PC-9 (cell line): Measurements from ENCODE around the gene CNOT10. TPM values are rescaled to one million over a fixed set of nuclear protein-coding genes. Genes with fewer than 3 reads are reported as not detected.

Experiments
- BruUV-seq: library from RNA; stranded (reverse); fragments of 400-500 nt; replicated peaks from 2 replicates; lab custom pipeline; 2021; lab: Mats Ljungman, UMichigan
- CTCF ChIA-PET: fragments of 300-600 bp; sonication (Branson Sonifier 250); formaldehyde crosslinking; loops from one replicate; lab custom pipeline; 2022; ENCODE audit warnings: antibody characterized with exemption; lab: Charles Lee
- POLR2A ChIA-PET: fragments of 300-600 bp; sonication (Branson Sonifier 250); formaldehyde crosslinking; loops from one replicate; lab custom pipeline; 2022; ENCODE audit warnings: antibody characterized with exemption; ENCODE audit not compliant: unreplicated experiment; lab: Charles Lee
- DNase-seq, 2 experiments: peaks; one replicate each; pipeline versions ENCODE4 v3.0.0 to v3.0.0-alpha.2; 2015 to 2022; ENCODE audit warnings: mixed read lengths in 1 of 2
- H2AFZ ChIP-seq: fragments of 200-600 bp; sonication (generic); 2 replicates; pipeline ENCODE4 v1.8.1; 2017; ENCODE audit warnings: antibody characterized with exemption
- H3F3A ChIP-seq: fragments of 200-600 bp; sonication (generic); 2 replicates; pipeline ENCODE4 v1.8.1; 2017; ENCODE audit warnings: antibody characterized with exemption, mild to moderate bottlenecking, low read depth; ENCODE audit not compliant: insufficient read depth
- H3K27ac ChIP-seq: fragments of 200-600 bp; sonication (generic); 2 replicates; pipeline ENCODE4 v1.6.1; 2016; ENCODE audit warnings: mixed run types
- H3K27me3 ChIP-seq: fragments of 200-600 bp; sonication (generic); 2 replicates; pipeline ENCODE4 v1.6.1; 2016; ENCODE audit warnings: low read depth, mixed run types; ENCODE audit not compliant: insufficient read depth
- H3K36me3 ChIP-seq: fragments of 200-600 bp; sonication (generic); 2 replicates; pipeline ENCODE4 v1.6.1; 2016; ENCODE audit warnings: low read depth, mixed run types
- H3K4me1 ChIP-seq: fragments of 200-600 bp; sonication (generic); replicated peaks from 2 replicates; pipeline ENCODE4 v1.6.1; 2016; ENCODE audit warnings: mixed run types; ENCODE audit not compliant: insufficient read depth
- H3K4me2 ChIP-seq: fragments of 200-600 bp; sonication (generic); 2 replicates; pipeline ENCODE4 v1.6.1; 2017; ENCODE audit warnings: mixed run types
- H3K4me3 ChIP-seq: fragments of 200-600 bp; sonication (generic); 2 replicates; pipeline ENCODE4 v1.6.1; 2016; ENCODE audit warnings: mixed run types
- H3K79me2 ChIP-seq: fragments of 200-600 bp; sonication (generic); 2 replicates; pipeline ENCODE4 v1.6.1; 2017; ENCODE audit warnings: low read depth, mixed run types
- H3K9me2 ChIP-seq: fragments of 200-600 bp; sonication (generic); 2 replicates; pipeline ENCODE4 v1.8.1; 2017; ENCODE audit warnings: mild to moderate bottlenecking; ENCODE audit not compliant: insufficient read depth
- H3K9me3 ChIP-seq: fragments of 200-600 bp; sonication (generic); 2 replicates; pipeline ENCODE4 v1.8.1; 2016; ENCODE audit warnings: low read depth; ENCODE audit not compliant: insufficient read depth
- H4K20me1 ChIP-seq: fragments of 200-600 bp; sonication (generic); 2 replicates; pipeline ENCODE4 v1.8.1; 2017; ENCODE audit not compliant: insufficient read depth
- EZH2 ChIP-seq: fragments of 200-600 bp; sonication (generic); IDR thresholded peaks from 2 replicates; pipeline ENCODE4 v1.8.0; 2017; ENCODE audit warnings: antibody characterized with exemption, low read depth
- intact Hi-C: fragments of 100-400 bp; cut with micrococcal nuclease; formaldehyde crosslinking; loops from one replicate; pipeline ENCODE4 v1.10.0; 2022; ENCODE audit not compliant: unreplicated experiment
- total RNA-seq: library from RNA; stranded (reverse); gene quantifications from 2 replicates; pipeline ENCODE4 v1.2.3, GENCODE V29; 2021
- TF ChIP-seq, protein P1 (sequence below): fragments of 200-600 bp; sonication (generic); conservative IDR thresholded peaks from 2 replicates; pipeline ENCODE4 v1.6.1; 2017; ENCODE audit warnings: mixed run types, antibody characterized with exemption, mild to moderate bottlenecking, moderate library complexity

The CNOT10 gene
- total RNA-seq, 1 experiment from 2014 or later, result 43.7 TPM

DNA sequence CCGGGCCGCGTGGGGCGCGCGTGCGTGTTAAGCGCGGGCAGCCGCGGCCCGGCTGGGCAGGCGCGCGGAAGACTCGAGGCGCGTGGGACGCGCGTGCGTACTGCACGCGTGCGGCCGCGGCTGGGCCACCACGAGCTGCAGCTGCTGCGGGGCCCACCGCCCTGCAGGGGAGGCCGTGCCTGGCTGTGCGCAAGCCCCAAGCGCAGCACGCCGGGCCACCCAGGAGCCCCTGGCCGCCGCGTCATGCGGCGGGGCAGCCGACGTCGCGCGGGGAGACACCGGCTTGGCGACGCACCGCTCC is 132.2 kb downstream of the CNOT10 start:
- ChIA-PET CTCF (no interaction called here), POLR2A (no interaction called here)
- H3K9me2 ChIP-seq, result no peaks in the 10 kb centered on the region
- H3K9me3 ChIP-seq, result no peaks in the 10 kb centered on the region
- H3K4me3 ChIP-seq, result no peak overlapping the region
- no peaks in the 10 kb centered on the region for H3K27me3 ChIP-seq
- no peaks in the 10 kb centered on the region for H4K20me1 ChIP-seq
- BruUV-seq, result no TSS peak
- H3K36me3 ChIP-seq, result no peaks in the 10 kb centered on the region
- no peak for DNase-seq
- no peak overlapping the region for H2AFZ ChIP-seq
- TF ChIP-seq, protein P1, sequence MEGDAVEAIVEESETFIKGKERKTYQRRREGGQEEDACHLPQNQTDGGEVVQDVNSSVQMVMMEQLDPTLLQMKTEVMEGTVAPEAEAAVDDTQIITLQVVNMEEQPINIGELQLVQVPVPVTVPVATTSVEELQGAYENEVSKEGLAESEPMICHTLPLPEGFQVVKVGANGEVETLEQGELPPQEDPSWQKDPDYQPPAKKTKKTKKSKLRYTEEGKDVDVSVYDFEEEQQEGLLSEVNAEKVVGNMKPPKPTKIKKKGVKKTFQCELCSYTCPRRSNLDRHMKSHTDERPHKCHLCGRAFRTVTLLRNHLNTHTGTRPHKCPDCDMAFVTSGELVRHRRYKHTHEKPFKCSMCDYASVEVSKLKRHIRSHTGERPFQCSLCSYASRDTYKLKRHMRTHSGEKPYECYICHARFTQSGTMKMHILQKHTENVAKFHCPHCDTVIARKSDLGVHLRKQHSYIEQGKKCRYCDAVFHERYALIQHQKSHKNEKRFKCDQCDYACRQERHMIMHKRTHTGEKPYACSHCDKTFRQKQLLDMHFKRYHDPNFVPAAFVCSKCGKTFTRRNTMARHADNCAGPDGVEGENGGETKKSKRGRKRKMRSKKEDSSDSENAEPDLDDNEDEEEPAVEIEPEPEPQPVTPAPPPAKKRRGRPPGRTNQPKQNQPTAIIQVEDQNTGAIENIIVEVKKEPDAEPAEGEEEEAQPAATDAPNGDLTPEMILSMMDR, result no peak
- no peak for TF ChIP-seq EZH2
- no peaks in the 10 kb centered on the region for H3K79me2 ChIP-seq
- no peaks in the 10 kb centered on the region for H3F3A ChIP-seq
- H3K4me2 ChIP-seq, result no peak overlapping the region
- H3K4me1 ChIP-seq, result no peaks in the 10 kb centered on the region
- H3K27ac ChIP-seq, result no peak overlapping the region
- intact Hi-C loops, result no loop called here

DNA sequence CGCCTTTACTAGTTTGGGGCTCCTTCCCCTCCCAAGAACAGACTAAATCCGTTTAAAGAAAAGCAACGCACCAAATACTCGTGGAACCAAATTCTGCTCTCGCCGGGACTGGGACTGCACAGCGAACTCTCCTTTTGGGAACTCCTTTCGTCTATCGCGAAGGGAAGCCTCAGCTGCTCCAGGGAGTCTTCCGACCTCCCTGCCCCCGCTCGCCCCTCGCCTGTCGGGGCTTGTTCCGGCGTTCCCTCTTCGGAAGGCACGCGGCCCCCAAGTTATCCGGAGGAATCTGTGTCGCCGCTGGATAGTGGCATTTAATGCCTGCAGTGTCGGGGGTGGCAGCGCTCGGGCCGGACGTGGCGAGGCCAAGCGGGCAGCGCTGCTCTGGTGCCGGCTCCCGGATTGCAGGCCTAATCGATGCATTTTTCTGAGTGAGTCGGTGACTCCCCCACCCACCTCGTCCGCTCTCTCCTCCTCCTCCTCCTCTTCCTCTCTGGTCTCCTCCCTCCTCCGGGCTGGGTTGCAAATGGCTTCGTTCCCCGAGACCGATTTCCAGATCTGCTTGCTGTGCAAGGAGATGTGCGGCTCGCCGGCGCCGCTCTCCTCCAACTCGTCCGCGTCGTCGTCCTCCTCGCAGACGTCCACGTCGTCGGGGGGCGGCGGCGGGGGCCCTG is 132.7 kb downstream of the CNOT10 start, which contains the start of gene TRIM71:
TSS of gene TRIM71 (plus strand) at position 440 of the 671 bp plus-strand sequence. CDS start at position 524, 84 bp downstream.
- ChIA-PET POLR2A (no interaction called here), CTCF (no interaction called here)
- Histone ChIP-seq H3K9me3 (no peaks in the 10 kb centered on the region), H3K9me2 (no peaks in the 10 kb centered on the region), H2AFZ (no peak within 1 kb of the TSS), H3K27ac (no peak within 1 kb of the TSS), H3K36me3 (no peaks in the 10 kb centered on the region), H3F3A (no peaks in the 10 kb centered on the region), H3K27me3 (no peaks in the 10 kb centered on the region), H4K20me1 (no peaks in the 10 kb centered on the region), H3K4me1 (no peaks in the 10 kb centered on the region), H3K4me2 (no peak within 1 kb of the TSS), H3K4me3 (no peak within 1 kb of the TSS), H3K79me2 (no peaks in the 10 kb centered on the region)
- TF ChIP-seq, protein P1, result no peak
- no peak for TF ChIP-seq EZH2
- no peak for DNase-seq
- intact Hi-C loops, result no loop called here
- no TSS peak for BruUV-seq

DNA sequence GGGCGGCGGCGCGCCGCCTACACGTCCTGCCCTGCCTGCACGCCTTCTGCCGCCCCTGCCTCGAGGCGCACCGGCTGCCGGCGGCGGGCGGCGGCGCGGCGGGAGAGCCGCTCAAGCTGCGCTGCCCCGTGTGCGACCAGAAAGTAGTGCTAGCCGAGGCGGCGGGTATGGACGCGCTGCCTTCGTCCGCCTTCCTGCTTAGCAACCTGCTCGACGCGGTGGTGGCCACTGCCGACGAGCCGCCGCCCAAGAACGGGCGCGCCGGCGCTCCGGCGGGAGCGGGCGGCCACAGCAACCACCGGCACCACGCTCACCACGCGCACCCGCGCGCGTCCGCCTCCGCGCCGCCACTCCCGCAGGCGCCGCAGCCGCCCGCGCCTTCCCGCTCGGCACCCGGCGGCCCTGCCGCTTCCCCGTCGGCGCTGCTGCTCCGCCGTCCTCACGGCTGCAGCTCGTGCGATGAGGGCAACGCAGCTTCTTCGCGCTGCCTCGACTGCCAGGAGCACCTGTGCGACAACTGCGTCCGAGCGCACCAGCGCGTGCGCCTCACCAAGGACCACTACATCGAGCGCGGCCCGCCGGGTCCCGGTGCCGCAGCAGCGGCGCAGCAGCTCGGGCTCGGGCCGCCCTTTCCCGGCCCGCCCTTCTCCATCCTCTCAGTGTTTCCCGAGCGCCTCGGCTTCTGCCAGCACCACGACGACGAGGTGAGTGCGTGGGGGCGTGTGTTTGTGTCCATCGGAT is 133.4 kb downstream of the CNOT10 start:
- H2AFZ ChIP-seq, result no peak overlapping the region
- H3F3A ChIP-seq, result no peaks in the 10 kb centered on the region
- H4K20me1 ChIP-seq, result no peaks in the 10 kb centered on the region
- no peak overlapping the region for H3K4me2 ChIP-seq
- intact Hi-C loops, result no loop called here
- H3K27me3 ChIP-seq, result no peaks in the 10 kb centered on the region
- H3K36me3 ChIP-seq, result no peaks in the 10 kb centered on the region
- no peak overlapping the region for H3K4me3 ChIP-seq
- no peak overlapping the region for H3K27ac ChIP-seq
- BruUV-seq, result no TSS peak
- no peaks in the 10 kb centered on the region for H3K9me2 ChIP-seq
- no peak for DNase-seq
- ChIA-PET POLR2A (no interaction called here), CTCF (no interaction called here)
- no peaks in the 10 kb centered on the region for H3K4me1 ChIP-seq
- TF ChIP-seq, protein P1, result no peak
- no peak for TF ChIP-seq EZH2
- no peaks in the 10 kb centered on the region for H3K9me3 ChIP-seq
- H3K79me2 ChIP-seq, result no peaks in the 10 kb centered on the region
